Astrocyte of the spinal cord (primary cell): ENCODE data around the gene PTGES3L.
"Not testable (repeated sequence)": the region's sequence is repeated elsewhere in the genome, so short reads cannot be mapped to it uniquely, and the experiment has no call there.

ENCODE experiments used
- DNase-seq: peaks from one replicate; pipeline ENCODE4 v3.0.0; 2011; ENCODE audit warnings: low read depth, low spot score
- H3K4me3 ChIP-seq: 2 replicates; pipeline ENCODE4 v1.5.1; 2011; ENCODE audit warnings: low read depth, mild to moderate bottlenecking, low read length, moderate library complexity
- in situ Hi-C: cut with HindIII; loops from 2 replicates; pipeline ENCODE4 v1.10.0; 2017; ENCODE audit warnings: low sequenced_read_pairs
- TF ChIP-seq, protein P1 (sequence below): IDR thresholded peaks from 2 replicates; pipeline ENCODE4 v1.5.1; 2012; ENCODE audit warnings: low read depth, mild to moderate bottlenecking, low read length, inconsistent platforms

The PTGES3L gene

GRCh38 chr17:42980274-42980765 lies 440 bp upstream of the PTGES3L start, which contains the start of gene RUNDC1:
RUNDC1 (plus strand) TSS chr17:42980565; CDS start chr17:42980577, 12 bp downstream.
- DNase-seq, result peak; percentile 89
- in situ Hi-C loops, result no loop called here
- peak within 1 kb of the TSS; percentile 84 for H3K4me3 ChIP-seq
- TF ChIP-seq, protein P1, sequence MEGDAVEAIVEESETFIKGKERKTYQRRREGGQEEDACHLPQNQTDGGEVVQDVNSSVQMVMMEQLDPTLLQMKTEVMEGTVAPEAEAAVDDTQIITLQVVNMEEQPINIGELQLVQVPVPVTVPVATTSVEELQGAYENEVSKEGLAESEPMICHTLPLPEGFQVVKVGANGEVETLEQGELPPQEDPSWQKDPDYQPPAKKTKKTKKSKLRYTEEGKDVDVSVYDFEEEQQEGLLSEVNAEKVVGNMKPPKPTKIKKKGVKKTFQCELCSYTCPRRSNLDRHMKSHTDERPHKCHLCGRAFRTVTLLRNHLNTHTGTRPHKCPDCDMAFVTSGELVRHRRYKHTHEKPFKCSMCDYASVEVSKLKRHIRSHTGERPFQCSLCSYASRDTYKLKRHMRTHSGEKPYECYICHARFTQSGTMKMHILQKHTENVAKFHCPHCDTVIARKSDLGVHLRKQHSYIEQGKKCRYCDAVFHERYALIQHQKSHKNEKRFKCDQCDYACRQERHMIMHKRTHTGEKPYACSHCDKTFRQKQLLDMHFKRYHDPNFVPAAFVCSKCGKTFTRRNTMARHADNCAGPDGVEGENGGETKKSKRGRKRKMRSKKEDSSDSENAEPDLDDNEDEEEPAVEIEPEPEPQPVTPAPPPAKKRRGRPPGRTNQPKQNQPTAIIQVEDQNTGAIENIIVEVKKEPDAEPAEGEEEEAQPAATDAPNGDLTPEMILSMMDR, result no peak

DNA sequence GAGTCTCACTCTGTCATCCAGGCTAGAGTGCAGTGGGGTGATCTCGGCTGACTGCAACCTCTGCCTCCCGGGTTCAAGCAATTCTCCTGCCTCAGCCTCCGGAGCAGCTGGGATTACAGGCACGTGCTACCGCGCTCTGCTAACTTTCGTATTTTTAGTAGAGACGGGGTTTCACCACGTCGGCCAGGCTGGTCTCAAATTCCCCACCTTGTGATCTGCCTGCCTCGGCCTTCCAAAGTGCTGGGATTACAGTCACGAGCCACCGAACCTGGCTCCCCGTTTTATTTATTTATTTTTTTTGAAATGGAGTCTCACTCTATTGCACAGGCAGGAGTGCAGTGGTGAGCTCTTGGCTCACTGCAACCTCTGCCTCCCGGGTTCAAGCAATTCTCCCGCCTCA lies 4.2 kb downstream of the PTGES3L start:
- in situ Hi-C loops, H3K4me3 ChIP-seq, DNase-seq: not testable (repeated sequence)

DNA sequence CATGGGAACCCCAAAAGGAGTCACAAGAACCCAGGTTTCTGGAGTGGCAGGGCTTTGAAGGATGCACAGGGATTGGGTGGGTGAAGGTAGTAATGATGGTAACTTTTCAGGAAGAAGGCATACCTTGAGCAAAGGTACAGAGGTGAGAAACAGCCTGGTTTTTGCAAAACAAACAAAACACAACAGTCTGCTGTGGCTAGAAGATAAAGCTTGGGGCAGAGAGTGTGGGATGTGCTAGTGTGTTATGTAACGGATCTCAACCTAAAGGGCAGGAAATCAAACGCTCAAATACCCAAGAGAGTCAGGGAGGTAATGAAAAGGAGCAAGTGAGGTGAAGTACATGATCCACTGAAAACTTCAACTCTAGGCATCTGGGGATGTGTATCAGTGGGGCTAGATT lies 4.6 kb downstream of the PTGES3L start:
- DNase-seq, result no peak
- TF ChIP-seq, protein P1, result no peak
- no peak overlapping the region for H3K4me3 ChIP-seq
- in situ Hi-C loops, result no loop called here

DNA sequence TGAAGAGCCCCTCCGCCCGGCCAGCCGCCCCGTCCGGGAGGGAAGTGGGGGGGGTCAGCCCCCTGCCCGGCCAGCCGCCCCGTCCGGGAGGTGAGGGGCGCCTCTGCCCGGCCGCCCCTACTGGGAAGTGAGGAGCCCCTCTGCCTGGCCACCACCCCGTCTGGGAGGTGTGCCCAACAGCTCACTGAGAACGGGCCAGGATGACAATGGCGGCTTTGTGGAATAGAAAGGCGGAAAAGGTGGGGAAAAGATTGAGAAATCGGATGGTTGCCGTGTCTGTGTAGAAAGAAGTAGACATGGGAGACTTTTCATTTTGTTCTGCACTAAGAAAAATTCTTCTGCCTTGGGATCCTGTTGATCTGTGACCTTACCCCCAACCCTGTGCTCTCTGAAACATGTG lies 6.6 kb downstream of the PTGES3L start:
- in situ Hi-C loops, result not testable (repeated sequence)

DNA sequence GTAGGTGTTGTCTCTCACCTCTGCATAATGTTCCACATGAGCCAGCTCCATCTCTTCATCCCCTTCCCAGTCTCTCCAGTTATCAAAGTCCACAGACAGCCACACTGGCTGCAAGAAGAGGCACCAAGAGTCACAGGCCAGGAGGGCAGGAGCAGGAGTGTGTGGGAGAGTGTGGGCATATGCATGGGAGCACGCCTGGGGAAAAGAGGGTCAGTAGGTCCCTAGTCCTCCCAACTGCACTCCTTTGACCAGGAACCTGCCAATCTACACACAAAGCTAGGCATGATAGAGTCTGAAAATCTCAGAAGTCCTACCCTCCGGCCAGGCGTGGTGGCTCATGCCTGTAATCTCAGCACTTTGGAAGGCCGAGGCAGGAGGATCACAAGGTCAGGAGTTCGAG lies 8.3 kb downstream of the PTGES3L start:
- no peak for DNase-seq
- in situ Hi-C loops, result no loop called here
- H3K4me3 ChIP-seq, result no peak overlapping the region
- TF ChIP-seq, protein P1, result no peak

More for the DNA sequence above, 6.6 kb downstream of the PTGES3L start:
- not testable (repeated sequence) for DNase-seq, H3K4me3 ChIP-seq

- TF ChIP-seq, protein P1, result no peak
- H3K4me3 ChIP-seq, result no peak overlapping the region
- DNase-seq, result peak; percentile 5
- in situ Hi-C loops, result no loop called here
Measured at GRCh38 chr17:42969001-42969581, 10.8 kb downstream of the PTGES3L start.

DNA sequence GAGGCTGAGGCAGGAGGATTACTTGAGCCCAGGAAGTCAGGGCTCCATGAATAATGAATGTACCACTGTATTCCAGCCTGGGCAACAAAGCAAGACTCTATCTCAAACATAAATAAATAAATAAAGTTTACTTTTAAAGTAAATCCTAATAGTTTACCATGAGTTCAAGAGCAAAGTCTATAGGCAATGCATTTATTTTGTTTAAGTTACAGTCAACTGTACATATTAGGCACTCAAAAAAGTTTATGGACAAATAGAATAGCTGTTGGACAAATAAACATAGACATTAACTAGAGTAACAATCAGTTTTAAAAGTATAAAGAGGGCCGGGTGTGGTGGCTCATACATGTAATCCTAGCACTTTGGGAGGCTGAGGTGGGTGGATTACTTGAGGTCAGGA lies 12.0 kb downstream of the PTGES3L start:
- TF ChIP-seq, protein P1, result no peak
- in situ Hi-C loops, result no loop called here
- no peak overlapping the region for H3K4me3 ChIP-seq
- DNase-seq, result no peak
